Activated CD8-positive, alpha-beta T cell treated with anti-CD3 and anti-CD28 coated beads for 36 hours (primary cell): ENCODE results near the gene AFDN. TPM values are rescaled to one million over a fixed set of nuclear protein-coding genes. Genes with fewer than 3 reads are reported as not detected.

Experiments
- ATAC-seq: fragments of 200-7000 bp; cut with Tn5 transposase; one replicate; pipeline ENCODE4 v1.10.0; 2021; ENCODE audit warnings: mild to moderate bottlenecking, moderate library complexity
- CTCF ChIA-PET: fragments of 350-600 bp; sonication (Branson Sonifier 250); formaldehyde crosslinking; loops from one replicate; lab custom pipeline; 2021; ENCODE audit warnings: antibody characterized with exemption; lab: Charles Lee
- POLR2A ChIA-PET: fragments of 350-600 bp; sonication (Branson Sonifier 250); formaldehyde crosslinking; loops from one replicate; lab custom pipeline; 2021; ENCODE audit warnings: antibody characterized with exemption; lab: Charles Lee
- DNase-seq: peaks from one replicate; pipeline ENCODE4 v3.0.0-alpha.2; 2020
- H3K27ac Mint-ChIP-seq: one replicate; pipeline ENCODE4 v1.8.0; 2021; ENCODE audit warnings: mild to moderate bottlenecking, mixed read lengths
- H3K27me3 Mint-ChIP-seq: one replicate; pipeline ENCODE4 v1.8.0; 2021; ENCODE audit warnings: mixed read lengths
- H3K36me3 Mint-ChIP-seq: one replicate; pipeline ENCODE4 v1.8.0; 2021; ENCODE audit warnings: low read depth, mixed read lengths
- H3K4me1 Mint-ChIP-seq: one replicate; pipeline ENCODE4 v1.8.0; 2021; ENCODE audit warnings: low read depth, mixed read lengths
- H3K4me3 Mint-ChIP-seq: one replicate; pipeline ENCODE4 v1.8.0; 2021; ENCODE audit warnings: mild to moderate bottlenecking, moderate library complexity, mixed read lengths
- H3K9me3 Mint-ChIP-seq: one replicate; pipeline ENCODE4 v1.8.0; 2021; ENCODE audit warnings: mixed read lengths
- CTCF ChIP-seq: fragments of 200-600 bp; IDR thresholded peaks from one replicate; pipeline ENCODE4 v1.8.0; 2022; ENCODE audit warnings: antibody characterized with exemption, mild to moderate bottlenecking
- intact Hi-C: fragments of 100-400 bp; cut with micrococcal nuclease; formaldehyde crosslinking; loops from one replicate; pipeline ENCODE4 v1.10.0; 2022
- total RNA-seq, 2 experiments: library from RNA; stranded (reverse); gene quantifications; one replicate each; pipeline ENCODE4 v1.2.3, GENCODE V29; 2021

The AFDN gene
- total RNA-seq, 2 experiments from 2014 or later = 13.0 to 14.1 TPM

DNA sequence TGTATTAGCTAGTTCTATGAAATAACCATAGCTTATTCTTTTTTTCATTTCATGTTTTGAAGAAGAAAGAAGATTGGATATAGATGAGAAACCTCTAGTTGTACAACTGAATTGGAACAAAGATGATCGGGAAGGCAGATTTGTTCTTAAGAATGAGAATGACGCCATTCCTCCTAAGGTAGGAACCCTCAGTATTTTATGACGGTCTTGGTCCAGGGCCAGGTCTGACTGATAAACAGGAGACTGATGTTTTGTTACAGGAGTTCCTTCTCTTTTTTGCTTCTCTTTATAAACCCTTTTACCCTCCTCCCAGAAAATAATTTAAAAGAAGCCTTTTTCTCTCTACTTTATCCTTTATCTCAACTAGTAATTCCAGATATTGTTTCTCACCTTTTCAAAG lies 43.6 kb downstream of the AFDN start:
- ATAC-seq = no peak
- Mint-ChIP-seq H3K4me1 (no peaks in the 10 kb centered on the region), H3K27me3 (peaks cover 3% of the 10 kb centered on the region), H3K4me3 (no peak overlapping the region), H3K9me3 (no peaks in the 10 kb centered on the region), H3K27ac (no peak overlapping the region), H3K36me3 (no peaks in the 10 kb centered on the region)
- DNase-seq = no peak
- ChIA-PET POLR2A (no interaction called here), CTCF (no interaction called here)
- intact Hi-C loops = no loop called here
- no peak for TF ChIP-seq CTCF

- ChIA-PET POLR2A (no interaction called here), CTCF (no interaction called here)
- intact Hi-C loops = no loop called here
- Mint-ChIP-seq H3K27ac (no peak overlapping the region), H3K9me3 (no peaks in the 10 kb centered on the region), H3K4me3 (no peak overlapping the region), H3K4me1 (no peaks in the 10 kb centered on the region), H3K27me3 (no peaks in the 10 kb centered on the region), H3K36me3 (no peaks in the 10 kb centered on the region)
- DNase-seq (no peak), ATAC-seq (no peak)
- TF ChIP-seq CTCF = no peak
Measured at GRCh38 chr6:167872538-167873210, 46.0 kb downstream of the AFDN start.

GRCh38 chr6:167877994-167878779 lies 51.5 kb downstream of the AFDN start:
- H3K27me3 Mint-ChIP-seq = peaks cover 6% of the 10 kb centered on the region
- intact Hi-C loops = no loop called here
- no peak for ATAC-seq
- ChIA-PET POLR2A (no interaction called here), CTCF (no interaction called here)
- no peak overlapping the region for H3K27ac Mint-ChIP-seq
- H3K4me3 Mint-ChIP-seq = no peak overlapping the region
- no peak for TF ChIP-seq CTCF
- H3K4me1 Mint-ChIP-seq = no peaks in the 10 kb centered on the region
- H3K9me3 Mint-ChIP-seq = no peaks in the 10 kb centered on the region
- H3K36me3 Mint-ChIP-seq = no peaks in the 10 kb centered on the region
- DNase-seq = no peak

GRCh38 chr6:167879612-167880011 lies 52.9 kb downstream of the AFDN start:
- H3K27me3 Mint-ChIP-seq = peaks cover 6% of the 10 kb centered on the region
- no peak for TF ChIP-seq CTCF
- no peak overlapping the region for H3K4me3 Mint-ChIP-seq
- H3K36me3 Mint-ChIP-seq = no peaks in the 10 kb centered on the region
- POLR2A ChIA-PET = no interaction called here
- intact Hi-C loops = no loop called here
- H3K4me1 Mint-ChIP-seq = no peaks in the 10 kb centered on the region
- ATAC-seq = no peak
- CTCF ChIA-PET = no interaction called here
- H3K27ac Mint-ChIP-seq = no peak overlapping the region
- no peaks in the 10 kb centered on the region for H3K9me3 Mint-ChIP-seq
- DNase-seq = no peak

- Mint-ChIP-seq H3K4me3 (no peak overlapping the region), H3K27ac (no peak overlapping the region), H3K9me3 (no peaks in the 10 kb centered on the region), H3K4me1 (no peaks in the 10 kb centered on the region), H3K27me3 (peaks cover 8% of the 10 kb centered on the region), H3K36me3 (no peaks in the 10 kb centered on the region)
- intact Hi-C loops = no loop called here
- ATAC-seq = no peak
- no peak for TF ChIP-seq CTCF
- POLR2A ChIA-PET = no interaction called here
- no peak for DNase-seq
- CTCF ChIA-PET = no interaction called here
Measured at GRCh38 chr6:167881327-167881726, 54.6 kb downstream of the AFDN start.
